Suppressor macrophage (primary cell): ENCODE measurements around the gene KPNA1.
"Not testable (repeated sequence)": the region's sequence is repeated elsewhere in the genome, so short reads cannot be mapped to it uniquely, and the experiment has no call there.

Experiments used
- DNase-seq, 4 experiments: peaks; one replicate each; pipeline ENCODE4 v3.0.0-alpha.2; 2020 to 2022

The KPNA1 gene

GRCh38 chr3:122475316-122475715 is 39.4 kb downstream of the KPNA1 start:
- DNase-seq: no peak

- no peak for DNase-seq
Measured at GRCh38 chr3:122469659-122470058, 45.1 kb downstream of the KPNA1 start.

GRCh38 chr3:122468896-122469533 is 45.7 kb downstream of the KPNA1 start:
- DNase-seq: no peak

- DNase-seq: no peak
Measured at GRCh38 chr3:122466701-122467240, 48.0 kb downstream of the KPNA1 start.

GRCh38 chr3:122464659-122465058 is 50.1 kb downstream of the KPNA1 start:
- no peak for DNase-seq

GRCh38 chr3:122462406-122462805 is 52.3 kb downstream of the KPNA1 start:
- no peak for DNase-seq

GRCh38 chr3:122461806-122462205 is 52.9 kb downstream of the KPNA1 start:
- DNase-seq: no peak

- DNase-seq: peak; percentile 20 to 63 (median 44)
Measured at GRCh38 chr3:122458992-122459391, 55.7 kb downstream of the KPNA1 start.

- no peak for DNase-seq
Measured at GRCh38 chr3:122457706-122458105, 57.0 kb downstream of the KPNA1 start.

GRCh38 chr3:122456074-122456473 is 58.7 kb downstream of the KPNA1 start:
- DNase-seq: no peak

GRCh38 chr3:122451371-122451770 is 63.4 kb downstream of the KPNA1 start:
- no peak for DNase-seq

GRCh38 chr3:122448218-122448617 is 66.5 kb downstream of the KPNA1 start:
- not testable (repeated sequence) for DNase-seq

- not testable (repeated sequence) for DNase-seq
Measured at GRCh38 chr3:122444491-122444887, 70.2 kb downstream of the KPNA1 start.

- not testable (repeated sequence) for DNase-seq
Measured at GRCh38 chr3:122443762-122444490, 70.8 kb downstream of the KPNA1 start.

GRCh38 chr3:122443090-122443489 is 71.6 kb downstream of the KPNA1 start:
- no peak for DNase-seq

- no peak for DNase-seq
Measured at GRCh38 chr3:122435950-122436349, 78.8 kb downstream of the KPNA1 start.

GRCh38 chr3:122430371-122430770 is 84.4 kb downstream of the KPNA1 start:
- DNase-seq: no peak

- DNase-seq: no peak
Measured at GRCh38 chr3:122427857-122428471, 86.8 kb downstream of the KPNA1 start.

- no peak for DNase-seq
Measured at GRCh38 chr3:122421836-122422235, 92.9 kb downstream of the KPNA1 start.

- no peak for DNase-seq
Measured at GRCh38 chr3:122421101-122421500, 93.6 kb downstream of the KPNA1 start.

- no peak for DNase-seq
Measured at GRCh38 chr3:122416966-122417365, 97.8 kb downstream of the KPNA1 start.

- DNase-seq: peak; percentile 98 to 99 (median 99)
Measured at GRCh38 chr3:122415762-122416654, 98.7 kb downstream of the KPNA1 start, which contains the start of gene WDR5B. Gene WDR5B (minus strand): TSS chr3:122416062. CDS start chr3:122415528, 534 bp downstream.
